Fibroblast of the aortic adventitia (primary cell): ENCODE data around the gene LRMDA. TPM values are rescaled to one million over a fixed set of nuclear protein-coding genes. Genes with fewer than 3 reads are reported as not detected.

ENCODE experiments used
- DNase-seq: peaks from one replicate; pipeline ENCODE4 v3.0.0-alpha.2; 2010; ENCODE audit warnings: low read depth
- H3K4me3 ChIP-seq: 2 replicates; pipeline ENCODE4 v1.5.1; 2011; ENCODE audit warnings: low read depth, mild to moderate bottlenecking, control low read depth, low read length, moderate library complexity
- CTCF ChIP-seq: IDR thresholded peaks from 2 replicates; pipeline ENCODE4 v1.5.1; 2011; ENCODE audit warnings: mild to moderate bottlenecking, low read length, control low read depth, inconsistent platforms; ENCODE audit not compliant: insufficient read depth
- total RNA-seq: library from RNA; depleted of rRNA; stranded (reverse); fragments of >200 nt; gene quantifications from 2 replicates; pipeline ENCODE4 v1.2.3, GENCODE V29; 2012; ENCODE audit warnings: low replicate concordance

Gene LRMDA
- total RNA-seq, 1 donor, result 6.3 TPM

GRCh38 chr10:75402486-75403143 is 28.8 kb upstream of the LRMDA start:
- peak; percentile 35 for DNase-seq
- TF ChIP-seq CTCF, result no peak

GRCh38 chr10:75403144-75403938 is 28.1 kb upstream of the LRMDA start:
- DNase-seq, result peak; percentile 52
- H3K4me3 ChIP-seq, result peak overlapping the region; percentile 99
- no peak for TF ChIP-seq CTCF

More at GRCh38 chr10:75402486-75403143, 28.8 kb upstream of the LRMDA start:
- H3K4me3 ChIP-seq, result peak overlapping the region; percentile 99

GRCh38 chr10:75403939-75404814 is 27.2 kb upstream of the LRMDA start:
- peak overlapping the region; percentile 99 for H3K4me3 ChIP-seq
- TF ChIP-seq CTCF, result no peak
- DNase-seq, result peak; percentile 22

- peak overlapping the region; percentile 99 for H3K4me3 ChIP-seq
- peak; percentile 25 for DNase-seq
- TF ChIP-seq CTCF, result no peak
Observed at GRCh38 chr10:75404815-75405597, 26.4 kb upstream of the LRMDA start.

- no peak overlapping the region for H3K4me3 ChIP-seq
- peak; percentile 27 for DNase-seq
- TF ChIP-seq CTCF, result no peak
Observed at GRCh38 chr10:75405598-75406461, 25.6 kb upstream of the LRMDA start.
